T-cell (primary cell): Measurements from ENCODE around the gene ZBTB4. TPM values are rescaled to one million over a fixed set of nuclear protein-coding genes. Genes with fewer than 3 reads are reported as not detected.

Source experiments
- ATAC-seq, 4 experiments: fragments of 200-7000 bp in 3 of 4; fragments of 150-1000 bp in 1 of 4; cut with Tn5 transposase; replicated peaks in 1 of 4; 1 replicate in 3 of 4; 2 replicates in 1 of 4; pipeline ENCODE4 v1.10.0; 2021; ENCODE audit warnings: moderate library complexity in 3 of 4, mild to moderate bottlenecking in 2 of 4, moderate number of reproducible peaks in 1 of 4
- CTCF ChIA-PET, 2 donors: fragments of 300-600 bp; sonication (Branson Sonifier 250); formaldehyde crosslinking; loops; one replicate each; lab custom pipeline; 2022; ENCODE audit warnings: antibody characterized with exemption in 2 of 2; lab: Charles Lee
- POLR2A ChIA-PET, 2 donors: fragments of 300-600 bp; sonication (Branson Sonifier 250); formaldehyde crosslinking; loops; one replicate each; lab custom pipeline; 2022; ENCODE audit warnings: antibody characterized with exemption in 2 of 2; lab: Charles Lee
- DNase-seq, 35 experiments: peaks; one replicate each; pipeline versions ENCODE4 v3.0.0 to v3.0.0-alpha.2; 2013 to 2023
- H3K27ac ChIP-seq: one replicate; pipeline ENCODE4 v1.5.1; 2013; ENCODE audit warnings: low read length
- H3K27me3 ChIP-seq, 2 experiments: replicated peaks in 1 of 2; 1 replicate in 1 of 2; 2 replicates in 1 of 2; pipeline versions ENCODE4 v1.6.1 to v1.7.0; 2013; ENCODE audit warnings: low read length in 1 of 2, mixed read lengths in 1 of 2; ENCODE audit not compliant: control insufficient read depth in 2 of 2, insufficient read depth in 2 of 2; ENCODE audit errors: extremely low read depth in 1 of 2
- H3K36me3 ChIP-seq, 2 donors: 1 replicate in 1 of 2; 2 replicates in 1 of 2; pipeline versions ENCODE4 v1.6.1 to v1.7.0; 2013; ENCODE audit warnings: low read length in 1 of 2; ENCODE audit not compliant: control insufficient read depth in 2 of 2, insufficient read depth in 1 of 2; ENCODE audit errors: extremely low read depth in 1 of 2
- H3K4me1 ChIP-seq, 2 experiments: 1 replicate in 1 of 2; 2 replicates in 1 of 2; pipeline versions ENCODE4 v1.6.1 to v1.7.0; 2013; ENCODE audit warnings: low read length in 2 of 2, mixed read lengths in 1 of 2; ENCODE audit not compliant: insufficient read depth in 2 of 2, control insufficient read depth in 1 of 2; ENCODE audit errors: extremely low read depth in 1 of 2
- H3K4me3 ChIP-seq, 2 donors: 1 replicate in 1 of 2; 2 replicates in 1 of 2; pipeline versions ENCODE4 v1.5.1 to v1.7.0; 2013; ENCODE audit warnings: mild to moderate bottlenecking in 2 of 2, low read length in 1 of 2, moderate library complexity in 1 of 2; ENCODE audit not compliant: control insufficient read depth in 1 of 2; ENCODE audit errors: extremely low read depth in 1 of 2
- H3K9me3 ChIP-seq: 2 replicates; pipeline ENCODE4 v1.7.0; 2013
- H3K27ac Mint-ChIP-seq, 2 donors: one replicate each; pipeline ENCODE4 v1.8.0; 2020 to 2021; ENCODE audit warnings: mild to moderate bottlenecking in 2 of 2, mixed read lengths in 2 of 2
- H3K27me3 Mint-ChIP-seq, 2 donors: one replicate each; pipeline ENCODE4 v1.8.0; 2021 to 2022; ENCODE audit warnings: mixed read lengths in 2 of 2
- H3K36me3 Mint-ChIP-seq: one replicate; pipeline ENCODE4 v1.8.0; 2021; ENCODE audit warnings: mixed read lengths
- H3K4me1 Mint-ChIP-seq, 3 donors: one replicate each; pipeline ENCODE4 v1.8.0; 2020 to 2022; ENCODE audit warnings: mixed read lengths in 3 of 3, mild to moderate bottlenecking in 1 of 3
- H3K4me3 Mint-ChIP-seq, 3 donors: one replicate each; pipeline ENCODE4 v1.8.0; 2020 to 2022; ENCODE audit warnings: mild to moderate bottlenecking in 3 of 3, mixed read lengths in 3 of 3, moderate library complexity in 3 of 3
- H3K9me3 Mint-ChIP-seq, 3 donors: one replicate each; pipeline ENCODE4 v1.8.0; 2020 to 2022; ENCODE audit warnings: mixed read lengths in 3 of 3
- WGBS: methylation state at CpG from one replicate; pipeline ENCODE4 v1.1.5; 2013; ENCODE audit warnings: missing lambda C conversion rate; ENCODE audit not compliant: insufficient coverage; 5-methylcytosine and 5-hydroxymethylcytosine counted together
- total RNA-seq, 35 experiments: library from RNA in 6 of 35; stranded (reverse) in 6 of 35; fragments of 120-200 nt in 1 of 35; gene quantifications; one replicate each; pipeline versions ENCODE4 v1.2.1 to v1.2.4 and lab custom pipeline; 2013 to 2026

The ZBTB4 gene
- total RNA-seq, 5 donors from 2014 or later (not counting 1 experiment from before 2014, with no cell fraction given), result 64.0 to 86.6 (median 82.7) TPM

DNA sequence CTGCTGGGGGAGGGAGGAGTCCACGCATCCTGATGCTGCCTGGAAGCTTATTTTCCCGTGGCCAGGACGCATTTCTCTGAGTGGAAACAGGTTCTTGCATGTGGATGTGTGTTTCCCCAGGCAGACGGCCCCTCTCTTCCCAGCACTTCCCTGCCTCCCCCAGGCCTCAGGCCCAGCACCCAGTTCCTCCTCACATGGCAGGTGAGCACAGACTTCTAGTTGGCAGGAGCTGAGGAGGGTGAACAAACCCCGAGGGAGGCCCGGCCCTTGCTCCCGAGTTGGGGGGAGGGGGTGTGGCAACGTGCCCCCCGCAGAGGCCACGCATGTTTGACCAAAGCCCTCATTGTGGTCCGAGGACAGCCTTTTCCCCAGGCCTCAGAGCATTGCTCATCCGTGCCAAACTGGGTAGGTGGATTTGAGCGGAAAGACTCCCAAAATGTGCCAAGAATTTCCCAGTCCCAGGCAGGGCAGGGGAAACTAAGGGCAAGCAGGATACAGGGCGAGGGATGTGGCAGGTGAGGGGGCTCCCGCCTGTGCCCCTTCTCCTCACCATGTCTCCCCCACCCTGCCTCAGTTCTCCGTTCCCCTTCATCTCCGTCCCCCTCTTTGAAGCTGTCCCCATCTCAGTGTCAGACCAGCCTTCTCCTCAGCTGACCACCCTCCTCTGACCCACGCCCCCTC lies 60.8 kb downstream of the ZBTB4 start:
- POLR2A ChIA-PET, result no interaction called here
- Histone ChIP-seq H3K4me1 (no peaks in the 10 kb centered on the region), H3K27ac (no peak overlapping the region), H3K9me3 (no peaks in the 10 kb centered on the region), H3K4me3 (no peak overlapping the region), H3K36me3 (no peaks in the 10 kb centered on the region), H3K27me3 (peaks cover 0 to 21% of the 10 kb centered on the region in 2 experiments)
- no peaks in the 10 kb centered on the region for H3K9me3 Mint-ChIP-seq
- H3K4me3 Mint-ChIP-seq, result no peak overlapping the region
- no peak for ATAC-seq
- no peaks in the 10 kb centered on the region for H3K36me3 Mint-ChIP-seq
- no peak overlapping the region for H3K27ac Mint-ChIP-seq
- H3K27me3 Mint-ChIP-seq, result peaks cover 0 to 4% of the 10 kb centered on the region in 2 donors
- DNase-seq, result no peak
- H3K4me1 Mint-ChIP-seq, result no peaks in the 10 kb centered on the region
- 83% methylated on average over 9 of the region's 18 CpGs for WGBS
- CTCF ChIA-PET, result interaction anchor here in 1 of 2 donors (0.5 kb wide), 1 partner anchor 116 kb away, joined by 3 read pairs; no protein-coding TSS in a partner anchor

DNA sequence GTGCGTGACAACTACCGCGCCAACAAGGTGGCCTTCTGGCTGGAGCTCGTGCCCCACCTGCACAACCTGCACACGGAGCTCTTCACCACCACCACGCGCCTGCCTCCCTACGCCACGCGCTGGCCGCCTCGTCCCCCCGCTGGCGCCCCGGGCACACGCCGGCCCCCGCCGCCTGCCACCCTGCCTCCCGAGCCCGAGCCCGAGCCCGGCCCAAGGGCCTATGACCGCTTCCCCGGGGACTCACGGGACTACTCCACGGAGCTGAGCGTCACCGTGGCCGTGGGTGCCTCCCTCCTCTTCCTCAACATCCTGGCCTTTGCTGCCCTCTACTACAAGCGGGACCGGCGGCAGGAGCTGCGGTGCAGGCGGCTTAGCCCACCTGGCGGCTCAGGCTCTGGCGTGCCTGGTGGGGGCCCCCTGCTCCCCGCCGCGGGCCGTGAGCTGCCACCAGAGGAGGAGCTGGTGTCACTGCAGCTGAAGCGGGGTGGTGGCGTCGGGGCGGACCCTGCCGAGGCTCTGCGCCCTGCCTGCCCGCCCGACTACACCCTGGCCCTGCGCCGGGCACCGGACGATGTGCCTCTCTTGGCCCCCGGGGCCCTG lies 62.3 kb downstream of the ZBTB4 start:
- Mint-ChIP-seq H3K27me3 (peaks cover 0 to 4% of the 10 kb centered on the region in 2 donors), H3K4me1 (no peaks in the 10 kb centered on the region), H3K4me3 (no peak overlapping the region), H3K36me3 (no peaks in the 10 kb centered on the region), H3K27ac (no peak overlapping the region), H3K9me3 (no peaks in the 10 kb centered on the region)
- no peak overlapping the region for H3K27ac ChIP-seq
- ATAC-seq (no peak), DNase-seq (no peak)
- no peak overlapping the region for H3K4me3 ChIP-seq
- no peaks in the 10 kb centered on the region for H3K4me1 ChIP-seq
- CTCF ChIA-PET, result no interaction called here
- WGBS, result 95% methylated on average over 43 of the region's 54 CpGs
- POLR2A ChIA-PET, result no interaction called here
- no peaks in the 10 kb centered on the region for H3K36me3 ChIP-seq
- H3K27me3 ChIP-seq, result peaks cover 0 to 21% of the 10 kb centered on the region in 2 experiments
- H3K9me3 ChIP-seq, result no peaks in the 10 kb centered on the region

DNA sequence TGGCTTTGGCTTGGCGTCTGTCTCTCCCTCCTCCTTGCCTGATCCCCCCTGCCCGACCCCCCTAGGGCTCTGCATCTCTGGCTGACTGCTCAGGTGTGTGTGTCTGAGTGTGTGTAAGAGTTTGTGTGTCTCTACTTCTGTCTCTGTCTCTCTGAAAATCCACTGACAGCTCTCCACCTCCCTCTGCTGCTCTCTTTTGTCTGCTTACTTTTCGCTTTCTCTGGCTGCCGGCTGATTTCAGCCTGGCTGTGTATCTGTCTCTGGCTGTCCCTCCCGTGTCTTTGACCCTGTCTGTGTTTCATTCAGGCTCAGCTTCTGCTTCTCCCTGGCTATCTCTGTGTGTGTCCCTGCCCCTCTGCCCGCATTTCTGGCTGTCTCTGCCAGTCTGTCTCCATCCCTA lies 63.1 kb downstream of the ZBTB4 start:
- Histone ChIP-seq H3K27ac (no peak overlapping the region), H3K4me3 (no peak overlapping the region), H3K27me3 (peaks cover 0 to 21% of the 10 kb centered on the region in 2 experiments), H3K9me3 (no peaks in the 10 kb centered on the region), H3K36me3 (no peaks in the 10 kb centered on the region), H3K4me1 (no peaks in the 10 kb centered on the region)
- Mint-ChIP-seq H3K27ac (no peak overlapping the region), H3K4me1 (no peaks in the 10 kb centered on the region), H3K4me3 (no peak overlapping the region), H3K36me3 (no peaks in the 10 kb centered on the region), H3K9me3 (no peaks in the 10 kb centered on the region), H3K27me3 (peaks cover 0 to 4% of the 10 kb centered on the region in 2 donors)
- ATAC-seq (peak in 1 of 4 experiments; percentile 36), DNase-seq (peak in 1 of 35 experiments; percentile 30)
- POLR2A ChIA-PET, result no interaction called here
- WGBS, result 77% methylated on average over 4 of the region's 6 CpGs
- CTCF ChIA-PET, result no interaction called here

DNA sequence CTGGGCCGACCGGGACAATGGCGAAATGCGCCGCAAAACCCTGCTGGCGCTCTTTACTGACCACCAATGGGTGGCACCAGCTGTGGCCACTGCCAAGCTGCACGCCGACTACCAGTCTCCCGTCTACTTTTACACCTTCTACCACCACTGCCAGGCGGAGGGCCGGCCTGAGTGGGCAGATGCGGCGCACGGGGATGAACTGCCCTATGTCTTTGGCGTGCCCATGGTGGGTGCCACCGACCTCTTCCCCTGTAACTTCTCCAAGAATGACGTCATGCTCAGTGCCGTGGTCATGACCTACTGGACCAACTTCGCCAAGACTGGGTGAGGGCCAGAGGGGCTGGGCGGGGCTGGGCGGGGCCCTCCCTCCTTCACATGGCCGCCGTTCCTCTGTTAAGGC lies 63.6 kb downstream of the ZBTB4 start:
- WGBS, result 89% methylated on average over 20 of the region's 23 CpGs
- Histone ChIP-seq H3K4me3 (no peak overlapping the region), H3K4me1 (no peaks in the 10 kb centered on the region), H3K9me3 (no peaks in the 10 kb centered on the region), H3K36me3 (no peaks in the 10 kb centered on the region), H3K27me3 (peaks cover 0 to 21% of the 10 kb centered on the region in 2 experiments), H3K27ac (no peak overlapping the region)
- DNase-seq, result no peak
- no peak overlapping the region for H3K27ac Mint-ChIP-seq
- no peaks in the 10 kb centered on the region for H3K36me3 Mint-ChIP-seq
- no peak for ATAC-seq
- POLR2A ChIA-PET, result no interaction called here
- peaks cover 0 to 4% of the 10 kb centered on the region in 2 donors for H3K27me3 Mint-ChIP-seq
- H3K9me3 Mint-ChIP-seq, result no peaks in the 10 kb centered on the region
- H3K4me1 Mint-ChIP-seq, result no peaks in the 10 kb centered on the region
- CTCF ChIA-PET, result no interaction called here
- no peak overlapping the region for H3K4me3 Mint-ChIP-seq

DNA sequence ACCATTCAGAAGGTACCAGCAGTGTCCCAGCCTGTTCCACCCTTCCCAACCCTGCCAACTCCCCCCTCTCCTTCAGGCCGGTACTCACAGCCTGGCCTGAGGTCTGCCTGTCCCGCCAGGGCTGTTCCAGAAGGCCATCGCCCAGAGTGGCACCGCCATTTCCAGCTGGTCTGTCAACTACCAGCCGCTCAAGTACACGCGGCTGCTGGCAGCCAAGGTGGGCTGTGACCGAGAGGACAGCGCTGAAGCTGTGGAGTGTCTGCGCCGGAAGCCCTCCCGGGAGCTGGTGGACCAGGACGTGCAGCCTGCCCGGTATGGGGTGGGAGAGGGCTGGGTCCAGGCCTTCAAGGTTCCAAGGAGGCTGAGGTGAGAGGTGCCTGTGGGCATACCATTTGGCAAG lies 64.6 kb downstream of the ZBTB4 start:
- H3K27ac ChIP-seq, result no peak overlapping the region
- ChIA-PET CTCF (no interaction called here), POLR2A (interaction anchor here in 1 of 2 donors (0.7 kb wide), 1 partner anchor 31 kb away, joined by 5 read pairs; no protein-coding TSS in a partner anchor)
- H3K9me3 ChIP-seq, result no peaks in the 10 kb centered on the region
- WGBS, result 87% methylated on average over 14 of the region's 14 CpGs
- ATAC-seq (no peak), DNase-seq (no peak)
- Mint-ChIP-seq H3K4me1 (no peaks in the 10 kb centered on the region), H3K4me3 (no peak overlapping the region), H3K27me3 (peaks cover 0 to 4% of the 10 kb centered on the region in 2 donors), H3K36me3 (no peaks in the 10 kb centered on the region), H3K9me3 (no peaks in the 10 kb centered on the region), H3K27ac (no peak overlapping the region)
- H3K27me3 ChIP-seq, result peaks cover 0 to 18% of the 10 kb centered on the region in 2 experiments
- no peak overlapping the region for H3K4me3 ChIP-seq
- no peaks in the 10 kb centered on the region for H3K36me3 ChIP-seq
- H3K4me1 ChIP-seq, result no peaks in the 10 kb centered on the region

DNA sequence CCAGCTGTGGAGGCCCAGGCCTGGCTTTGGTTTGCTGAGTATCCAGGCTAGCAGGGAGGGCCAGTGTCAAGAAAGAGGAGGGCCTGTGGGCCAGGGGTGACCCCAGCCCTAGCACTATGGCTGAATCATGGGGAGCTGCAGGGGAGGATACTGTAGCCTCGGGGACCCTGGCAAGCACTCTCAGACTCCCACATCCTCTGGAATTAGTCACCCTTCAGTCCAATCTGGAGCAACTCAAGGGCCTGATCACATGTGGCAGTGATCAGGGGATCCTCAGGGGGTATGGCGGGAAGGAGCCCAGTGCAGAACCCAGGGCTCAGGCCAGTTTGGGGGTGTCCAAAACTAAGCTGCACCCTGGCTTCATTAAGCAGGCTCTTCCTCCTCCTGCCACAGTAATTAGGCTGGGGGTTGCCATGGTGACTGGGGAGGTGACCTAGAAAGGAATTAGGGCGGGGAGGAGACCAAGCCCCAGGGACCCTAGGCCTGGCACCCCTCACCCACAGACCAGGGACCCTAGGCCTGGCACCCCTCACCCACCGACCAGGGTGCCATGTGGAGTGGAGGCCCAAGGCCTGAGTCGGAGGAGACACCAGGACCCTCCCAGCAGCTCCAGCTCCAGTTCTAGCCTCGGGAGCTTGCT lies 66.0 kb downstream of the ZBTB4 start:
- Histone ChIP-seq H3K27ac (no peak overlapping the region), H3K4me3 (no peak overlapping the region), H3K36me3 (no peaks in the 10 kb centered on the region), H3K4me1 (peaks cover 0 to 5% of the 10 kb centered on the region in 2 experiments), H3K27me3 (peaks cover 0 to 6% of the 10 kb centered on the region in 2 experiments), H3K9me3 (no peaks in the 10 kb centered on the region)
- no peak for DNase-seq
- Mint-ChIP-seq H3K27me3 (no peaks in the 10 kb centered on the region), H3K36me3 (no peaks in the 10 kb centered on the region), H3K27ac (no peak overlapping the region), H3K4me3 (no peak overlapping the region), H3K4me1 (peaks cover 0 to 4% (median 2%) of the 10 kb centered on the region in 3 donors), H3K9me3 (no peaks in the 10 kb centered on the region)
- ChIA-PET CTCF (no interaction called here), POLR2A (no interaction called here)
- 80% methylated on average over 3 of the region's 6 CpGs for WGBS
- no peak for ATAC-seq
